K562 (cell line): ENCODE results near the gene HS3ST1. TPM values are rescaled to one million over a fixed set of nuclear protein-coding genes. Genes with fewer than 3 reads are reported as not detected.

ENCODE experiments used
- ATAC-seq: fragments of 200-7000 bp; cut with Tn5 transposase; 3 replicates; pipeline ENCODE4 v1.9.1; 2020; ENCODE audit warnings: moderate library complexity
- BruUV-seq: library from RNA; stranded (reverse); fragments of 400-500 nt; replicated peaks from 2 replicates; lab custom pipeline; 2021; lab: Mats Ljungman, UMichigan
- CTCF ChIA-PET: fragments of 300-600 bp; formaldehyde crosslinking; extraction: SDS; loops from one replicate; lab custom pipeline; 2021; ENCODE audit warnings: low intra/inter-chr PET ratio; lab: Yijun Ruan, JAX
- POLR2A ChIA-PET: fragments of 300-600, 350-650 bp; sonication (Branson Sonifier 250); formaldehyde crosslinking; extraction: SDS; loops from one replicate; lab custom pipeline; 2021; ENCODE audit warnings: antibody characterized with exemption, inconsistent platforms; lab: Yijun Ruan, JAX
- DNase-seq, 4 experiments: peaks; one replicate each; pipeline versions ENCODE4 v3.0.0 to v3.0.0-alpha.2; 2011 to 2018; ENCODE audit warnings: low spot score in 3 of 4, mixed read lengths in 3 of 4; ENCODE audit errors: extremely low read depth in 1 of 4
- FAIRE-seq: peaks from 2 replicates; lab custom pipeline; 2011; peaks lifted over from hg19 to GRCh38; lab: Jason Lieb, UNC
- H2AFZ ChIP-seq: 2 replicates; pipeline ENCODE4 v1.6.0; 2011; ENCODE audit warnings: low read depth, low read length, control low read depth, inconsistent platforms
- H3K27ac ChIP-seq: fragments of 200-600 bp; 3 replicates; pipeline ENCODE4 v1.8.0; 2011; ENCODE audit warnings: low read depth, mild to moderate bottlenecking, control low read depth, inconsistent platforms, low read length, moderate library complexity, mixed read lengths; ENCODE audit errors: extremely low read depth
- H3K27me3 ChIP-seq, 2 experiments: fragments of 300-600 bp in 1 of 2; 2 replicates in 1 of 2; 3 replicates in 1 of 2; pipeline versions ENCODE4 v1.6.0 to v1.8.0; 2011; ENCODE audit warnings: inconsistent platforms in 2 of 2, low read length in 2 of 2, mild to moderate bottlenecking in 1 of 2, mixed read lengths in 1 of 2, moderate library complexity in 1 of 2; ENCODE audit not compliant: control insufficient read depth in 2 of 2, insufficient read depth in 2 of 2
- H3K36me3 ChIP-seq: fragments of 300-600 bp; 3 replicates; pipeline ENCODE4 v1.8.0; 2011; ENCODE audit warnings: mild to moderate bottlenecking, low read length, inconsistent platforms; ENCODE audit not compliant: control insufficient read depth, insufficient read depth
- H3K4me1 ChIP-seq, 2 experiments: fragments of 200-600 bp in 1 of 2; replicated peaks in 1 of 2; 2 replicates in 1 of 2; 3 replicates in 1 of 2; pipeline versions ENCODE4 v1.5.1 to v1.8.0; 2011; ENCODE audit warnings: inconsistent platforms in 2 of 2, low read length in 2 of 2, mild to moderate bottlenecking in 1 of 2, mixed read lengths in 1 of 2, moderate library complexity in 1 of 2; ENCODE audit not compliant: control insufficient read depth in 2 of 2, insufficient read depth in 2 of 2
- H3K4me2 ChIP-seq: 2 replicates; pipeline ENCODE4 v1.6.1; 2011; ENCODE audit warnings: low read length, control low read depth, inconsistent platforms, mixed read lengths; ENCODE audit not compliant: insufficient read depth
- H3K4me3 ChIP-seq: fragments of 200-600 bp; sonication (generic), shearing (Covaris generic); 2 replicates; pipeline ENCODE4 v1.5.1; 2016; ENCODE audit warnings: control low read depth, inconsistent platforms
- H3K79me2 ChIP-seq: fragments of 200-600 bp; 3 replicates; pipeline ENCODE4 v1.8.0; 2011; ENCODE audit warnings: low read length, inconsistent platforms; ENCODE audit not compliant: control insufficient read depth, insufficient read depth
- H3K9ac ChIP-seq, 2 experiments: 2 replicates each; pipeline versions ENCODE4 v1.6.0 to v1.6.1; 2011; ENCODE audit warnings: low read depth in 2 of 2, low read length in 2 of 2, control low read depth in 1 of 2, inconsistent platforms in 1 of 2, mild to moderate bottlenecking in 1 of 2, mixed read lengths in 1 of 2; ENCODE audit not compliant: insufficient read depth in 1 of 2
- H3K9me1 ChIP-seq: one replicate; pipeline ENCODE4 v1.6.0; 2011; ENCODE audit warnings: inconsistent platforms, mild to moderate bottlenecking, low read length, moderate library complexity; ENCODE audit not compliant: control insufficient read depth, insufficient read depth
- H3K9me3 ChIP-seq: replicated peaks from 2 replicates; pipeline ENCODE4 v1.5.1; 2011; ENCODE audit warnings: low read depth, low read length, inconsistent platforms; ENCODE audit not compliant: control insufficient read depth, insufficient read depth
- H4K20me1 ChIP-seq: replicated peaks from 2 replicates; pipeline ENCODE4 v1.6.1; 2011; ENCODE audit warnings: low read length, inconsistent platforms, mixed read lengths; ENCODE audit not compliant: control insufficient read depth, insufficient read depth
- BHLHE40 ChIP-seq: IDR thresholded peaks from 2 replicates; pipeline ENCODE4 v1.6.1; 2011; ENCODE audit warnings: low read length, improper control_type of control experiment
- CBX2 ChIP-seq: fragments of 200-600 bp; sonication (generic); IDR thresholded peaks from one replicate; pipeline ENCODE4 v1.6.1; 2012; ENCODE audit warnings: mild to moderate bottlenecking, low read length, inconsistent platforms; ENCODE audit not compliant: insufficient read depth, poor library complexity, severe bottlenecking
- NR4A1 ChIP-seq, 2 experiments: fragments of 250-450 bp in 1 of 2; fragments of 450-650 bp in 1 of 2; sonication (Bioruptor Pico) in 1 of 2; IDR thresholded peaks; 2 replicates each; pipeline versions ENCODE4 v1.4.0 to v1.6.1; 2016 to 2020; ENCODE audit warnings: mild to moderate bottlenecking in 2 of 2, missing compliant biosample characterization in 1 of 2, missing genetic modification characterization in 1 of 2, moderate library complexity in 1 of 2
- POLR2AphosphoS5 ChIP-seq: IDR thresholded peaks from 2 replicates; pipeline ENCODE4 v1.6.1; 2011; ENCODE audit warnings: mild to moderate bottlenecking, low read depth, low read length, moderate library complexity; ENCODE audit not compliant: control insufficient read depth, insufficient read depth
- RBM25 ChIP-seq: fragments of 200-400 bp; formaldehyde crosslinking; IDR thresholded peaks from 2 replicates; pipeline ENCODE4 v1.6.1; 2018; ENCODE audit warnings: low read length, low read depth, moderate library complexity; ENCODE audit not compliant: severe bottlenecking
- RBM39 ChIP-seq: fragments of 200-400 bp; formaldehyde crosslinking; optimal IDR thresholded peaks from 2 replicates; pipeline ENCODE3; 2018; ENCODE audit warnings: low read depth, low read length
- WHSC1 ChIP-seq: IDR thresholded peaks from one replicate; pipeline ENCODE4 v1.6.1; 2012; ENCODE audit warnings: low read length, control low read depth, inconsistent platforms
- ZNF124 ChIP-seq: sonication (generic); formaldehyde crosslinking; IDR thresholded peaks from 2 replicates; pipeline ENCODE4 v1.8.1; 2022; ENCODE audit warnings: missing genetic modification reagents
- WGBS: fragments of 100-300 bp; shearing (Covaris generic); methylation state at CpG from one replicate; pipeline ENCODE4 v1.1.6; 2016; ENCODE audit warnings: low coverage, mixed read lengths; ENCODE audit not compliant: insufficient coverage; ENCODE audit errors: missing lambda C conversion rate; 5-methylcytosine and 5-hydroxymethylcytosine counted together
- in situ Hi-C: fragments of 300-500 bp; cut with MboI; formaldehyde crosslinking; loops from 4 replicates; pipeline ENCODE4 v1.15.0; 2018; ENCODE audit warnings: inconsistent platforms, mixed read lengths
- intact Hi-C: fragments of 100-400 bp; cut with micrococcal nuclease; formaldehyde crosslinking; loops from 2 replicates; pipeline ENCODE4 v1.14.2; 2022
- polyA plus RNA-seq, 8 experiments: library from polyadenylated mRNA; depleted of rRNA in 4 of 8; stranded (reverse) in 5 of 8; unstranded in 3 of 8; fragments of >200 nt; fragmentation: Nextera tagmentation in 2 of 8; fragmentation: Illumina TruSeq in 1 of 8; extraction: Ambion mirVana in 2 of 8; extraction: Trizol in 1 of 8; gene quantifications; 2 replicates each; pipeline versions ENCODE4 v1.2.1 to v1.2.3, GENCODE V29; 2011 to 2014; ENCODE audit warnings: inconsistent platforms in 1 of 8, missing spikeins in 1 of 8
- total RNA-seq, 7 experiments: library from RNA; depleted of rRNA in 6 of 7; stranded (reverse); fragments of >200 nt in 6 of 7; fragmentation: Illumina TruSeq in 2 of 7; extraction: Trizol in 2 of 7; gene quantifications; 2 replicates each; pipeline versions ENCODE4 v1.2.1 to v1.2.3, GENCODE V29; 2011 to 2021; ENCODE audit warnings: low replicate concordance in 1 of 7
- TF ChIP-seq, protein P1 (sequence below): fragments of 450-650 bp; conservative IDR thresholded peaks from 2 replicates; pipeline ENCODE4 v1.6.1; 2016; ENCODE audit warnings: missing genetic modification characterization, low read depth, mild to moderate bottlenecking, missing compliant biosample characterization, moderate library complexity
- TF ChIP-seq, protein P2 (sequence below): sonication (generic); formaldehyde crosslinking; IDR thresholded peaks from 2 replicates; pipeline ENCODE4 v1.5.0; 2020; ENCODE audit warnings: missing genetic modification reagents

The HS3ST1 gene
- total and polyA plus RNA-seq, 9 of the 15 experiments (the other 6 are each of a cell fraction or from before 2014, with no cell fraction given) = 0.02 TPM; not detected in 8

- Histone ChIP-seq H3K79me2 (no peaks in the 10 kb centered on the region), H3K4me2 (no peak overlapping the region), H3K9me1 (no peaks in the 10 kb centered on the region), H2AFZ (no peak overlapping the region), H3K27me3 (no peaks in the 10 kb centered on the region), H4K20me1 (no peaks in the 10 kb centered on the region), H3K27ac (no peak overlapping the region), H3K9ac (no peak overlapping the region), H3K4me3 (no peak overlapping the region), H3K36me3 (no peaks in the 10 kb centered on the region), H3K4me1 (no peaks in the 10 kb centered on the region), H3K9me3 (no peaks in the 10 kb centered on the region)
- intact Hi-C loops (no loop called here), in situ Hi-C loops (no loop called here)
- BruUV-seq = no TSS peak
- ChIA-PET POLR2A (no interaction called here), CTCF (no interaction called here)
- no peak for ATAC-seq
- no peak for FAIRE-seq
- 9% methylated on average over 2 of the region's 2 CpGs for WGBS
- TF ChIP-seq CBX2 (no peak), POLR2AphosphoS5 (no peak), WHSC1 (no peak), RBM25 (no peak), RBM39 (no peak), BHLHE40 (no peak), NR4A1 (CRISPR knock-in tag; IDR thresholded peaks at IDR 0.05) (no peak), NR4A1 (tag; IDR thresholded peaks at IDR 0.05) (no peak), ZNF124 (CRISPR knock-in tag) (no peak)
- TF ChIP-seq, protein P1, sequence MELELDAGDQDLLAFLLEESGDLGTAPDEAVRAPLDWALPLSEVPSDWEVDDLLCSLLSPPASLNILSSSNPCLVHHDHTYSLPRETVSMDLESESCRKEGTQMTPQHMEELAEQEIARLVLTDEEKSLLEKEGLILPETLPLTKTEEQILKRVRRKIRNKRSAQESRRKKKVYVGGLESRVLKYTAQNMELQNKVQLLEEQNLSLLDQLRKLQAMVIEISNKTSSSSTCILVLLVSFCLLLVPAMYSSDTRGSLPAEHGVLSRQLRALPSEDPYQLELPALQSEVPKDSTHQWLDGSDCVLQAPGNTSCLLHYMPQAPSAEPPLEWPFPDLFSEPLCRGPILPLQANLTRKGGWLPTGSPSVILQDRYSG (tag) = no peak
- TF ChIP-seq, protein P2, sequence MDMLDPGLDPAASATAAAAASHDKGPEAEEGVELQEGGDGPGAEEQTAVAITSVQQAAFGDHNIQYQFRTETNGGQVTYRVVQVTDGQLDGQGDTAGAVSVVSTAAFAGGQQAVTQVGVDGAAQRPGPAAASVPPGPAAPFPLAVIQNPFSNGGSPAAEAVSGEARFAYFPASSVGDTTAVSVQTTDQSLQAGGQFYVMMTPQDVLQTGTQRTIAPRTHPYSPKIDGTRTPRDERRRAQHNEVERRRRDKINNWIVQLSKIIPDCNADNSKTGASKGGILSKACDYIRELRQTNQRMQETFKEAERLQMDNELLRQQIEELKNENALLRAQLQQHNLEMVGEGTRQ = no peak
- DNase-seq = no peak
These were observed 39.2 kb upstream of the HS3ST1 start for GRCh38 chr4:11467931-11468330.
